Keratinocyte (primary cell): ENCODE measurements around the gene TMEM163.

Source experiments
- EZH2 ChIP-seq: IDR thresholded peaks from one replicate; pipeline ENCODE4 v1.6.1; 2012; ENCODE audit warnings: inconsistent platforms, mild to moderate bottlenecking, low read length, moderate library complexity
- TF ChIP-seq, protein P1 (sequence below), 3 experiments: IDR thresholded peaks in 1 of 3; conservative IDR thresholded peaks in 1 of 3; optimal IDR thresholded peaks in 1 of 3; 2 replicates in 2 of 3; 3 replicates in 1 of 3; pipeline versions ENCODE3 to v1.5.1; 2011; ENCODE audit warnings: low read length in 3 of 3, mild to moderate bottlenecking in 3 of 3, moderate library complexity in 2 of 3, control low read depth in 1 of 3, inconsistent platforms in 1 of 3; ENCODE audit not compliant: insufficient read depth in 2 of 3; ENCODE audit errors: extremely low read depth in 1 of 3

DNA sequence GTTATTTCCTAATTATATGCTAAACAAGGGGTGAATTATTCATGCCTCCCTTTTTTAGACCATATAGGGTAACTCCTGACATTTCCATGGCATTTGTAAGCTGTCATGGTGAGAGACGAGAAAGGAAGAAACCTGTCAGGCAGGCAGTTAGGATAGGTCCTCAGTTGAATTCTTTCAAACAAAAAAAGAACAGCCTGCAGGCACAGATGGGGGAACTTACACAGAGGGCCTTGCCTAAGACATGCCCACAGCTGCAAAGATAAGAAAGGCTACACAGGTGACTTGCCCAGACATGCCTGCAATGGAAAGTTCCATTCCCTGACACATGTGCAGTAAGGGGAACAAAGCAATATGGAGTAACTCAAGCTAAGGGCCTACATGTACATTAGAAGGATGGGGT lies 128.1 kb downstream of the TMEM163 start:
- TF ChIP-seq, protein P1, sequence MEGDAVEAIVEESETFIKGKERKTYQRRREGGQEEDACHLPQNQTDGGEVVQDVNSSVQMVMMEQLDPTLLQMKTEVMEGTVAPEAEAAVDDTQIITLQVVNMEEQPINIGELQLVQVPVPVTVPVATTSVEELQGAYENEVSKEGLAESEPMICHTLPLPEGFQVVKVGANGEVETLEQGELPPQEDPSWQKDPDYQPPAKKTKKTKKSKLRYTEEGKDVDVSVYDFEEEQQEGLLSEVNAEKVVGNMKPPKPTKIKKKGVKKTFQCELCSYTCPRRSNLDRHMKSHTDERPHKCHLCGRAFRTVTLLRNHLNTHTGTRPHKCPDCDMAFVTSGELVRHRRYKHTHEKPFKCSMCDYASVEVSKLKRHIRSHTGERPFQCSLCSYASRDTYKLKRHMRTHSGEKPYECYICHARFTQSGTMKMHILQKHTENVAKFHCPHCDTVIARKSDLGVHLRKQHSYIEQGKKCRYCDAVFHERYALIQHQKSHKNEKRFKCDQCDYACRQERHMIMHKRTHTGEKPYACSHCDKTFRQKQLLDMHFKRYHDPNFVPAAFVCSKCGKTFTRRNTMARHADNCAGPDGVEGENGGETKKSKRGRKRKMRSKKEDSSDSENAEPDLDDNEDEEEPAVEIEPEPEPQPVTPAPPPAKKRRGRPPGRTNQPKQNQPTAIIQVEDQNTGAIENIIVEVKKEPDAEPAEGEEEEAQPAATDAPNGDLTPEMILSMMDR (optimal IDR thresholded peaks at IDR 0.05 in 1 of 3, IDR thresholded peaks at IDR 0.05 in 1 of 3, conservative IDR thresholded peaks at IDR 0.05 in 1 of 3; ENCODE audit: extremely low read depth in 1 of 3, insufficient read depth in 2 of 3, low read length in 3 of 3) = no peak
- no peak for TF ChIP-seq EZH2
